OCI-M2 (cell line): Measurements from ENCODE around the gene HYOU1.
"Not testable (repeated sequence)": the region's sequence is repeated elsewhere in the genome, so short reads cannot be mapped to it uniquely, and the experiment has no call there.

Experiments used
- DNase-seq: peaks from one replicate; lab custom pipeline; 2025; ENCODE audit not compliant: unreplicated experiment; lab: John Stamatoyannopoulos, UW

HYOU1 gene, protein sequence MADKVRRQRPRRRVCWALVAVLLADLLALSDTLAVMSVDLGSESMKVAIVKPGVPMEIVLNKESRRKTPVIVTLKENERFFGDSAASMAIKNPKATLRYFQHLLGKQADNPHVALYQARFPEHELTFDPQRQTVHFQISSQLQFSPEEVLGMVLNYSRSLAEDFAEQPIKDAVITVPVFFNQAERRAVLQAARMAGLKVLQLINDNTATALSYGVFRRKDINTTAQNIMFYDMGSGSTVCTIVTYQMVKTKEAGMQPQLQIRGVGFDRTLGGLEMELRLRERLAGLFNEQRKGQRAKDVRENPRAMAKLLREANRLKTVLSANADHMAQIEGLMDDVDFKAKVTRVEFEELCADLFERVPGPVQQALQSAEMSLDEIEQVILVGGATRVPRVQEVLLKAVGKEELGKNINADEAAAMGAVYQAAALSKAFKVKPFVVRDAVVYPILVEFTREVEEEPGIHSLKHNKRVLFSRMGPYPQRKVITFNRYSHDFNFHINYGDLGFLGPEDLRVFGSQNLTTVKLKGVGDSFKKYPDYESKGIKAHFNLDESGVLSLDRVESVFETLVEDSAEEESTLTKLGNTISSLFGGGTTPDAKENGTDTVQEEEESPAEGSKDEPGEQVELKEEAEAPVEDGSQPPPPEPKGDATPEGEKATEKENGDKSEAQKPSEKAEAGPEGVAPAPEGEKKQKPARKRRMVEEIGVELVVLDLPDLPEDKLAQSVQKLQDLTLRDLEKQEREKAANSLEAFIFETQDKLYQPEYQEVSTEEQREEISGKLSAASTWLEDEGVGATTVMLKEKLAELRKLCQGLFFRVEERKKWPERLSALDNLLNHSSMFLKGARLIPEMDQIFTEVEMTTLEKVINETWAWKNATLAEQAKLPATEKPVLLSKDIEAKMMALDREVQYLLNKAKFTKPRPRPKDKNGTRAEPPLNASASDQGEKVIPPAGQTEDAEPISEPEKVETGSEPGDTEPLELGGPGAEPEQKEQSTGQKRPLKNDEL

DNA sequence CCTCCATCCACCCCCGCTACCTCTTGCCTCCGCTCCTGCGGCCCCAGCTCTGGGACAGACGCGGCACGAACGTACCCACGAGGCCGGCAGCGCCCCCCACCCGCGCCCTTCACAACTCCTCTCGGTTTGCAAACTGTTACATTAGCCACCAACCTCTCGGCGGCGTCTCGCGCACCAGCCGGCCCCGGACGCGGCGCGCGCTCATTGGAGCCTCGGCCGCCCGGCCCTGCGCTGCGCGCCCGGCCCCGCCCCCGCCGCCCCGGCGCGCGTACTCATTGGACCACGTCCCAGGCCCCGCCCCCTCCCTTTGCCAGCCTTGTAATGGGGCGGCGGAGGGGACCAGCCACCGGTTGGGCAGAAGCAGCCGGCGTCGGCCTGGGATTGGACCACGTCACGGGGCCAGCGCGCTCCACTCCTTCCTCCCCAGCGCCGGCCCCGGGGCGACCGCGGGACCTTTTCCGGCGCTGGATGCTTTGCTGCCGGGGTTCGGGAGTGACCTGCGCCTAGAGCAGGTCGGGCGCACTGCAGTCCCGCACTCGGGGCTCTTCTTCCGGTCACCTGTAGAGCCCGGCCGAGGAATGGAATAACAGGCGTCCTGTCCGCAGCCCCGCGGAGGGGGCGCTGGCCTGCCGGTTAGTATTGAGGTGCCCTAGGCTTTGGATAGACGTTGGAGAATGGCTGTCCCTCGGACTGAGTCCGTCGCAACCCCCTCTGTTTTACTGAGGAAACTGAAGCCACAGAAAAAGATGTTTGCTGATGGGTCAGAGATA is at the start of gene HYOU1:
Gene HYOU1 (minus strand): TSS at position 206 of the 770 bp plus-strand sequence. CDS start 1,045 bp downstream, outside the sequence.
- DNase-seq, result peak; percentile 50

DNA sequence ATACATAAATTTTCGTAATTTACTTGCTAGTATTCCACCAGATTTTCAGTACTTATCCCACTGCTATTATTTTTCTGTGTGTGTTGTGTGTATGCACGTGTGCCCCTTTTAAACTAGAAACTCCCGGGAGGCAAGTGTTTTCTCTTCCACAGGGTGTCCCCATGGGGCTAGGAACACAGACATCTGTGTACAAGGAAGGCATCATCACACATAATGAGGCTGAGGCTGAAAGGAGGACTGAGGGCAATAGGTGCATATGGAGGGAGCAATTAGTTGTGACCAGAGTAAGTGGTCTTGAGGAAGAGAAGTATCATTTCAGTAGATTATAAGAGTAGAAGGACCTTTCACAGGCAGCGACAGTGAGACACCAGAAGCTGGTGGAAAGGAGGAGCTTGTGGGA is 46.8 kb upstream of the HYOU1 start:
- DNase-seq, result no peak

DNA sequence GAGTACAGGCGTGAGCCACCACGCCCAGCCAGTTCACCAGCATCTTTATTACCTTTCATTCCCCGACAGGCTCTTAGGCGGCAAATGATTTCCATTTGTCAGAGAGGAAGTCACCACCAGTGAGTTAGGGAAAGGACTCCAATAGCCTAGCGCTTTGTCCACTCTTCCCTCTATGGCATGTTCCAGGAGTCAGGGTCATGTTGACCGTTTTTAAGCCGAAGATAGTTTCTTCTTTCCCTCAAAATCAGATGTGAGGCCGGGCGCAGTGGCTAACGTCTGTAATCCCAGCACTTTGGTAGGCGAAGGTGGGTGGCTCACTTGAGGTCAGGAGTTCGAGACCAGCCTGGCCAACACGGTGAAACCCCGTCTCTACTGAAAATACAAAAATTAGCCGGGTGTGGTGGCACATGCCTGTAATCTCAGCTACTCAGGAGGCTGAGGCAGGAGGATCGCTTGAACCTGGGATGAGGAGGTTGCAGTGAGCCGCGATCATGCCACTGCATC is 46.2 kb upstream of the HYOU1 start:
- not testable (repeated sequence) for DNase-seq

DNA sequence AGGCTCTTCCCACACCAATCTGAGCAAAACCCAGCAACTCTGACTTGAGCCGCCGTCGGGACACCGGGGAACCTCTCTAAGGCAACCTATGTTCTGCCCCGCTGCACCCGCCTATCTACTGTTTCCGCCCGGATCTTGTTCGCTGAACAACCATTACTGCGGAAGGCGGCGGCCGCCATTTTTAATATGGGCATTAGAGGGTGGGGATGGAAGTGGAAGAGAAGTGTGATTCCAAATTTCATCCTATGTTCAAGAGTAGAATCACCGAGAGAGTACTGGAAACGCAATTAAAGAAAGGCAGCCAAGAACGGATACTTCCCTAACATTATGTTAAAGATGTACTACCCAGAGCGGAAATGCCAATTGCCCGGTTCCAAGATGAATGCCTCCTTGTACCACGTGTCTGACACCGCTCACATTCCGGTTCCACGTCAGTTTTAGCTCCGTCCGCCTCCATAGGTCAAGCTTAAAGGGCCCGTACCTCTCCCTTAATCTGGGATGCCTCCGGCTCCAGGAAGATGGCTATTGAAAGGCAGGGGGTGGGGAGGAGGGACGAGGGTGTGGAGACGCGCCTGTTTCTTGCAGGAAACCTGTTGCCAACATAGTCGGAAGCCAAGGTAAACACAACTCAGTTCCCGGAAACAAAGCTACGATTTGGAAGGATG is 44.9 kb upstream of the HYOU1 start, which contains the start of gene DPAGT1:
Gene DPAGT1 (minus strand): TSS at position 95 of the 665 bp plus-strand sequence. CDS start 198 bp downstream, outside the sequence.
- peak; percentile 78 for DNase-seq

DNA sequence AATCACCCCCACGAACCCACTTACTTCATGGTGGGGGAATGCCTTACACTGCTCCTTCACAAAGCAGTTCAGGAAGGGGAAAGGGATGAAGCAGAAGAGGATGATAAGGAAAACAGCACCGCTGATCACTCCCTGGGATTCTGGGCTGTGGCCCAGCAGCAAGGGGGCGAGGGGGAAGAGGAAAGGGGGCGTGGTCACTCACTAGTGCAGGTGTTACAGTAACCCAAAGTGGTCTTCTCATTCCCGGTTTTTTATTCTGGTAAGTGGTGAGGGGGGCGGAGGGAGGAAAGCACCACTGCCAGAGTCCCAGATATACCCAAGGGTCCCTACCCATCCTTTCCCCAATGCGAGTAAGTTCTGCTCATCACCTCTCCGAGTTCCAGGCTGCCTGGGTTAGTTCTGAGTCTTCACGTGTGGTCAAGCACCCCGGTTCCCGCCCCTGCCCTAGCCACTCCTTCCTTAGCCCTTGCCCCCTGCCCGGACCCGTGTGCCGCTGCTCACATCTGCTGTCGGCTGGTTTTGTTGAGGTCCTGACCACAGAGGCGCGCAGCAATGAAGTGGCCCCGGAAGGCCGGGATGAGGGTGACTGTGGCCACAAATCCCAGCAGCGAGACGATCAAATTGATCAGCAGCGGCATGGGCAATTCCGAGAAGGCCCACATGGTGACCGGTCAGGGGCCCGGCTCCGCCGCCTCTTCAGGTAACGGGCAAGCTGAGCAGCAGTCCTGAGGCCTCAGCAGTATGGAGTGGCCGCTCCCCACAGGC is 44.2 kb upstream of the HYOU1 start:
- no peak for DNase-seq

DNA sequence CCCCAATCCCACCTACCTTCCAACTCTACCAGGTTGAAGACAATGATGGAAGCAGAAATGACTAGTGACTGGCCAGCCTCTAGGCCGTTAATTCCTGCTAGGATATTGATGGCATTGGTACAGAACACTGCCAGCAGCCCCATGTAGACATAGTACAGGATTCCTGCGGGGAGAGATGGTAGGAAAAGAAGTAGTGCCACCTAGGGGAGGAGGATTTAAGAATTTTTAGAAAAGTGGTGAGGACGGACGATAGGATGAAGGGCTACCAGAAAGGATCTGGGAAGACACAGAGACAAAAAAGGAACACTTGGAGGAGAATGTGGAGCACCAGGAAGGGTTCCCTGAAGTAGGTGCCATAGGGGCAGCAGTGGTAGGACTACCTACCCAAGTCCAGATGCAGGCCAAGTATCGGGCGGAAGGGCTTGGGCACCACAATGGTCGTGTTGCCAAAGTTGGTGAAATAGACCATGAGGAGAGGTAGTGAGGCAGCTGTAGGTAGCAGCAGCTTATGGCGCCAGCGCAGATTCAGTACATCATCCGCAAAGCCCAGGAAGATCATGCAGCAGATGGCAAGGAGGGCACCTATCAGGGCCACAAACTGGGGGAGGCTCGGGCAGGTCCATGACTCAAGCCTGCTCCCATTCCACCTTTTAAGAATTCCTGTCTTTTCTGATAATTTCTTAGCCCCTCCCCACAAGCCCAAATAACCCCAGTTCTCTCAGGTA is 43.4 kb upstream of the HYOU1 start:
- DNase-seq, result no peak

DNA sequence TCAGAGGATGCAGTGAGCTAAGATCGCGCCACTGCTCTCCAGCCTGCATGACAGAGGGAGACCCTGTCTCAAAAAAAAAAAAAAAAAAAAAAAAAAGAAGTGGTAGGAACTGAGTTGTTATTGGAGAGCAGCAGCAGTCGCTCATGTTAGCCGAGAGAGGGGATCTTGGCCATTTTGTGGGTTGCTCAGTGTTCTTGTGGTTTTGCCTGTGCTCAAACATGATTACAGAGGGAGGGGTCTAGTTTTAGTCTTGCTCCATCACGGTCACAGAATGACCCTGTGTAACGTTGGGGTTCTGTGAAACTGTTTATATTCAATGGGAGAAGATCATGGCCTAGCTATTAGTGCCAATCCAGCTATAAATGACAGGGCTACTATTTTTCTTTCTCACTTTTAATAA is 42.7 kb upstream of the HYOU1 start:
- DNase-seq, result no peak

DNA sequence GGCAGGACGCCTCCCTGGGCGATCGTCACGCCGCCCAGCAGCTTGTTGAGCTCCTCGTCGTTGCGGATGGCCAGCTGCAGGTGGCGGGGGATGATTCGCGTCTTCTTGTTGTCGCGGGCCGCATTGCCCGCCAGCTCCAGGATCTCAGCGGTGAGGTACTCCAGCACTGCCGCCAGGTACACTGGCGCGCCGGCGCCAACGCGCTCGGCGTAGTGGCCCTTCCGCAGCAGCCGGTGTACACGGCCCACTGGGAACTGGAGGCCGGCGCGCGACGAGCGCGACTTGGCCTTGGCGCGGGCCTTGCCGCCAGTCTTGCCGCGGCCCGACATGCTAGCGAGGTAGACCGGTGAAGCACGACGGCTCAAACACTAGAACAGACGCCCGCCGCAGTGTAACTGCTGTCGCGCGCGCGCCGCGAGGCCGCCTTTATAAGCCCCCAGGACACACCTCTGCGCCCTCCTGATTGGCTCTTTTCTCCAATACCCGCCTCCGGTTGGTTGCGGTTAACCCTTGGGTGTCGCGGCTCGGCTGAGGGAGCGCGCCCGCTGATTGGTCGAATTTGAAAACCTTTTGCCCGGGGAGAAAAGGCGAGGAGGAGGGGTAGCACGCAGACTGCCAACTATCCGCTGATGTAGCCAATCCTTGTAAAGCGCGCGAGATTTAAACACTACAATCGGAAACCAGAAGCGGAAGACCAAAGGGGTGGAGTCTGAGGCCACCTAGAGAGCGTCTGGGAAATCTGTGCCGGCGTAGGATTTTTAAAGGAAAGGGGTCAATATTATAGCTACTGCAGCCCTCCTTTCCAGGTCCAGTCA is 38.3 kb upstream of the HYOU1 start:
- DNase-seq, result peak; percentile 71

DNA sequence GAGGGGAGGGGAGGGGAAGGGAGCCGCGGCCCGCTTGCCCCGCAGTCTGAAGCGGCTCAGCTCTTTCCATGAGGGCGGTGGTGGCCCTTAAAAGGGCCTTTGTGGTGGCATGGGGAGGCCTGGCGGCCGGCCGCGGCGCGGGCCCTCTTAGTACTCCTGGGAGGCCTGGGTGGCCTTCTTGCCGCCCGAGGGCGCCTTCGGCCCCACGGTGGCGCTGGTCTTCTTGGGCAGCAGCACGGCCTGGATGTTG is 37.7 kb upstream of the HYOU1 start:
- DNase-seq, result no peak

DNA sequence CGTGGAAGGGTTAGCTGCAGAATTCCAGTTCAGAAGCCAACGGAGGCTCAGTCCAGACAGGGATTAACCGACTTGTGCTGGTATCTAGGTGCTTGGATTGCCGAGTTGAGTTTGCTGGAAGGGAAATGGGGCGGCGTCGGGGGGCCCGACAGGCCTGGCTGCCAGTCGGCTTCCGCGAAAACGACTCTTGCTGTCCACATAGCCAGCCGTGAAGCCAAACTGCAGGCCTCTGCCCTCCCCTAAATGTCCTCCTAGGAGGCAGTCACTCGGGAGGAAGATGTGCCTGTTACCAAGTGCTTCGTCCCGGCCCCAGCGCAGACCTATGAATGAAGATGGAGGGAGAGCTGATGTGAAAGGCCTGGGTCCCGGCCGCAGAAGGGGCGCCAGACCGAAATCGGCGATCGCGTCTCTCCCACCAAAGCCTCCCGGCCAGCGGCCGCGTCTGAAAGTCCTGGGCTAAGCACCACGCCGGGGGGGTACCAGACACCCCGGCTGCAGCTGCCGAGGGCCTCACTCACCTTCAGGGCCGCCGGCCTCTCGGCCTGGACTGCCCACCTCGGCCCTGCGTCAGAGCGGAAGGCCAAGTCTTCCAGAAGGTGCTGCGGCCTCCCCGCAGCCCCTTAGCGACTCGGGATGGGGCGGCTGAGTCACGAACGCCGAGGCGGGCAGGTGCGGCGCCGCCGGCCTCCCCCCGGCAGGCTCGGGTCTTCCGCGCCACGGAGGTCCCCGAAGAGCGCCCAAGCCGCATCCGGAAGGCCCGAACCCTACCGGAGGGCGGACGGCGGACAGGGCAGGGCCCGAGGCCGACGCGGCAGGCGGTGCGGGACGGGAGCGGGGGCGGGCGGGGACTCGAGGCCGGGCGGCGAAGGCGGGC is 37.2 kb upstream of the HYOU1 start:
- DNase-seq, result no peak

DNA sequence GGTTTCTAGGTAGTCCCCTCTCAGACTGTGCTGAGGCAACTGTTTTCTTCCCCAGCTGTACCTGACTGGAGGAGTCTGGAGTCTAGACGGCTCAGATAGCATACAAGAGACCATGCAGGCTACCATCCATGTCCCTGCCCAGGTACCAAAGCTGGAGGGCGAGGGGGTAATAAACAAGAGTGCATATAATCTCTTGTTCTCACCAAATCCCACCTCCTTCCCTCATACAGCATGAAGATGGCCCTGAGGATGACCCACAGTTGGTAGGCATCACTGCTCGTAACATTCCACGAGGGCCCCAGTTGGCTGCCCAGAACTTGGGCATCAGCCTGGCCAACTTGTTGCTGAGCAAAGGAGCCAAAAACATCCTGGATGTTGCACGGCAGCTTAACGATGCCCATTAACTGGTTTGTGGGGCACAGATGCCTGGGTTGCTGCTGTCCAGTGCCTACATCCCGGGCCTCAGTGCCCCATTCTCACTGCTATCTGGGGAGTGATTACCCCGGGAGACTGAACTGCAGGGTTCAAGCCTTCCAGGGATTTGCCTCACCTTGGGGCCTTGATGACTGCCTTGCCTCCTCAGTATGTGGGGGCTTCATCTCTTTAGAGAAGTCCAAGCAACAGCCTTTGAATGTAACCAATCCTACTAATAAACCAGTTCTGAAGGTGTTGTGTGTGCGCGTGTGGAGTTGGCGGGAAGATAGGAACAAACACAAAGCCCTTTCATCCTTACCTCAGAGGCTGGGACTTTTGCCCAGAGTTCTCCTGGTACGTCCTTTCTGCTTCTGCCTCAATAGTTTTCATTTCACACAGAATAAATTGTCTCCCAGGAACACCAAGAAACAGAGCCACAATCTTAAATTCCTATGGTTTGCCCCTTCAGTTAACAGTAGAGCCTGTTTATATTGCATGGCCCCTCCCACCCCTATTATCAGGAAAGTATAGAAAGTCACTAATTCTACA is 36.2 kb upstream of the HYOU1 start:
- no peak for DNase-seq

DNA sequence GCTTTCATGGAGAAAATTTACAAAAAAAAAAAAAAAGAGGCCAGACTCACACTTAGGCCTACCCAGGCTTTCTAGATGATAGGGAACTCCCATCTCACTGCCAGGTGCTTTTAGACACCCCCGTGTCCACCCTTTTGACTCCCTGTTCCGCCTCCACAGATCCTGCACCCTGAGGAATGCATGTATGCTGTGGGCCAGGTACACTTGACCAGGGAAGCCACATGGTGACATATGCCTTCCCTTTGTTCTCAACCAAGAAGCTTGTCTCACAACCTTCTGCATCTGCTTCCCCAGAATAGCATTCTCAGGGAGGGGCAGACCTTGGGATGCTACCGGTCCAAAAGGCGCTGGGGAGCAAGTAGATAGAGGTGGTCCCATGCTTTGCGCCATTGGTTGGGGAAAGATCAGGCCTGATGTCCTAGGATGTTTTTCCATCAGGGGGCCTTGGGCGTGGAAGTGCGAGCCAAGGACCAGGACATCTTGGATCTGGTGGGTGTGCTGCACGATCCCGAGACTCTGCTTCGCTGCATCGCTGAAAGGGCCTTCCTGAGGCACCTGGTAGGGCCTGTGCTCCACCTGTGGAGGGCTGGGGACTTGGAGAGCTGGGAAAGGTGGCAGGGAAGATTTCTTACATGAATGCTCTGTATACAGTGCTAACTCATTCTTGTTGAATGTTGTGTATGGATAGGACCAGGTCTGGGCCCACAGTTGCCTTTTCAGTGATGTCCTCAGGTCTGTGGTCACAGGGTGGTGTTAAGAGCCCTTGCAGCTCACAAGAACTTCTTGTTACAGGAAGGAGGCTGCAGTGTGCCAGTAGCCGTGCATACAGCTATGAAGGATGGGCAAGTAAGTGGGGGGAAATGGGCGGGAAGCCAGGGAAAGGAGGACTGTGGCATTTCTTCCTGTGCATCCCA is 35.2 kb upstream of the HYOU1 start:
- no peak for DNase-seq

DNA sequence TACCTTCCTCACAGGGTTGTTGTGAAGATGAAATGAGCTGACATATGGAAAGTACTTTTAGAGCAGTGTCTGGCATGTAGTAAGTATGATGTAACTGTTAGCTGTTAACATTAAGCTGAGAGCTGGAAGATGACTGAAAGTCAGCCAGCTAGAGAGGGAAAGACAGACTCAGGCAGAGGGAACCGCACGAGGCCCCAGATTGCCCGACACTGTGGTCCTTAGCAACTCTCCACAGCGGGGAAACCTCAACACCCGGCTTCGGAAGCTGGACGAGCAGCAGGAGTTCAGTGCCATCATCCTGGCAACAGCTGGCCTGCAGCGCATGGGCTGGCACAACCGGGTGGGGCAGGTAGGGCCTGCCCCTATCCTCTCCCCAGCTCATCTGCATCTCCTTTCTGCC is 34.2 kb upstream of the HYOU1 start:
- no peak for DNase-seq

DNA sequence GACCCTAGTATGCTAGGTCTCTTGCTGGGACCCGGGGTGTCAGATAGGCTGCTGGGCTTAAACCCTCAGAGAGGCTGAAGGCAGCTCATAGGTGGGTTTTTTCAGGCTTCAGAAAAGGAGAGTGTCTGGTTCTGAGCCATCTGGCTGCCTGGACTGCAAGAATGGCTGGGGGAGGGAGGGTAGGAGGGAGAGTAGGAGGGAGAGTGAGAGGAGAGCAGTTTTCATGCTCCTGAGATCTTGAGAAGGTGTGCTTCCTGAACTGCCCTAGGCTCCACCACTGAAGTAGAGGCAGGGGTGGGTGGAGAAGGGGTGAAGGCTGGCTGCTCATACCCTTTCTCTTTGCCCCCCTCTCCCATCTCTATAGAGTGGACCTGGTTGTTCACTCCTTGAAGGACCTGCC is 32.3 kb upstream of the HYOU1 start:
- no peak for DNase-seq

DNA sequence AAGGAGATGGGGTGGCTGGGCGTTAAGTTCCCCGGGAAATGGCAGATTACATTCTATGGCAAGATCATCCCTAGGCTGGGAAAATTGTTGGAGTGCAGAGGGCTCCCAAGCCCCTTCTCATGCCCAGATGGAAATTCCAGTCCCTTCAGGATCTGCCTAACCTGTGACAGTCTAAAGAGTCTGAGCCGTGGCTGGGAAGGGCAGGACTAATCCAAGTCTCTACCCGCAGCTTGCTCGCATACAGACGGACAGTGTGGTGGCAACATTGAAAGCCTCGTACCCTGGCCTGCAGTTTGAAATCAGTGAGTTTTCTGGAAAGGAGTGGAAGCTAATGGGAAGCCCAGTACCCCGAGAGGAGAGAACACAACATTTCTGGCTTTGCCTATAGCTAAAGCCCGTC is 31.4 kb upstream of the HYOU1 start:
- DNase-seq, result no peak
